Nephron progenitor cell (in vitro differentiated cells): ENCODE measurements around the gene RNF41.
A peak's percentile ranks its signal among the peaks of the same experiment; 100 is the strongest.

Source experiments
- DNase-seq: peaks from one replicate; pipeline ENCODE4 v3.0.0; 2021
- H3K27ac Mint-ChIP-seq: 2 replicates; pipeline ENCODE4 v1.8.0; 2021; ENCODE audit warnings: mild to moderate bottlenecking, moderate library complexity, mixed read lengths
- H3K27me3 Mint-ChIP-seq: 2 replicates; pipeline ENCODE4 v1.8.0; 2021; ENCODE audit warnings: mild to moderate bottlenecking, low read depth, mixed read lengths; ENCODE audit not compliant: poor library complexity
- H3K36me3 Mint-ChIP-seq: 2 replicates; pipeline ENCODE4 v1.8.0; 2021; ENCODE audit warnings: low read depth, mixed read lengths
- H3K4me1 Mint-ChIP-seq: 2 replicates; pipeline ENCODE4 v1.8.0; 2021; ENCODE audit warnings: mixed read lengths
- H3K4me3 Mint-ChIP-seq: 2 replicates; pipeline ENCODE4 v1.8.0; 2021; ENCODE audit warnings: mild to moderate bottlenecking, moderate library complexity, mixed read lengths
- H3K9me3 Mint-ChIP-seq: 2 replicates; pipeline ENCODE4 v1.8.0; 2021; ENCODE audit warnings: mild to moderate bottlenecking, moderate library complexity, mixed read lengths
- TF ChIP-seq, protein P1 (sequence below): fragments of 200-600 bp; sonication (generic); IDR thresholded peaks from 2 replicates; pipeline ENCODE4 v1.5.0; 2021; ENCODE audit warnings: antibody characterized with exemption

Gene RNF41

DNA sequence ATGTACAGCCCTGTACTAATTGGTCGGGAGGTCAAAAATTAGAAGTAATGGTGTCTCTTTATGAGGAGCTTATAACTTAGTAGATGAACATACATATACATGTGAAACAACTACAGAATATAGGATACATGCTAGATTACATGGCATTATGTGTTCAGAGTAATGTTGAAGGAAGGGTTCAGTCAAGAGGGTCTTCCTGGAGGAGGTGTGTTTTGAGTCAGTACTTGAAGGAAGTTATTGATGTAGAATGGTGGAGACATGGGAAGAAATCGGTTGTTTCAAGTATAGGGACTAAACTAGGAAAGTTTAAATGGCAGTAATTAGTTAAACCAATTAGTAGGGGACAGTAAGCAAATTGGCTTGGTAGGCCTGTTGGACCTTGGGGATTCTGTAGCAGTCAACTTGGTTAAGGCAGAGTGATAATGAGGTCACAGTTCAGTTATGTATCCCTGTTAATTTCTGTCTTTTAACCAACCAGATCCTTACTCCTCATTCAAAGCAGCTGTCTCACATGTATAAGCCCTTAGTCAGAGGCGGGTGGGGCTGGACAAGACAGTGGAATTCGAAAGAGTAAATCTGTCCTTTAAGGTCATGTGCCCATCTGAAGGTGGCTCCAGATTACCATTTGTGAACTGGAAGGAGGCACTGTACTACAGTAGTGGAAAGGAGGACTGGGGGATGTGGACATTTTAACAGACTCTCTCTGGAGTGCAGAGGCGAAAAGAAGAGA, 39.9 kb upstream of the RNF41 start:
- TF ChIP-seq, protein P1, sequence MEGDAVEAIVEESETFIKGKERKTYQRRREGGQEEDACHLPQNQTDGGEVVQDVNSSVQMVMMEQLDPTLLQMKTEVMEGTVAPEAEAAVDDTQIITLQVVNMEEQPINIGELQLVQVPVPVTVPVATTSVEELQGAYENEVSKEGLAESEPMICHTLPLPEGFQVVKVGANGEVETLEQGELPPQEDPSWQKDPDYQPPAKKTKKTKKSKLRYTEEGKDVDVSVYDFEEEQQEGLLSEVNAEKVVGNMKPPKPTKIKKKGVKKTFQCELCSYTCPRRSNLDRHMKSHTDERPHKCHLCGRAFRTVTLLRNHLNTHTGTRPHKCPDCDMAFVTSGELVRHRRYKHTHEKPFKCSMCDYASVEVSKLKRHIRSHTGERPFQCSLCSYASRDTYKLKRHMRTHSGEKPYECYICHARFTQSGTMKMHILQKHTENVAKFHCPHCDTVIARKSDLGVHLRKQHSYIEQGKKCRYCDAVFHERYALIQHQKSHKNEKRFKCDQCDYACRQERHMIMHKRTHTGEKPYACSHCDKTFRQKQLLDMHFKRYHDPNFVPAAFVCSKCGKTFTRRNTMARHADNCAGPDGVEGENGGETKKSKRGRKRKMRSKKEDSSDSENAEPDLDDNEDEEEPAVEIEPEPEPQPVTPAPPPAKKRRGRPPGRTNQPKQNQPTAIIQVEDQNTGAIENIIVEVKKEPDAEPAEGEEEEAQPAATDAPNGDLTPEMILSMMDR, result no peak
- Mint-ChIP-seq H3K4me3 (no peak overlapping the region), H3K27ac (no peak overlapping the region), H3K27me3 (peaks cover 8% of the 10 kb centered on the region), H3K4me1 (peaks cover 36% of the 10 kb centered on the region), H3K9me3 (no peaks in the 10 kb centered on the region), H3K36me3 (no peaks in the 10 kb centered on the region)
- no peak for DNase-seq

DNA sequence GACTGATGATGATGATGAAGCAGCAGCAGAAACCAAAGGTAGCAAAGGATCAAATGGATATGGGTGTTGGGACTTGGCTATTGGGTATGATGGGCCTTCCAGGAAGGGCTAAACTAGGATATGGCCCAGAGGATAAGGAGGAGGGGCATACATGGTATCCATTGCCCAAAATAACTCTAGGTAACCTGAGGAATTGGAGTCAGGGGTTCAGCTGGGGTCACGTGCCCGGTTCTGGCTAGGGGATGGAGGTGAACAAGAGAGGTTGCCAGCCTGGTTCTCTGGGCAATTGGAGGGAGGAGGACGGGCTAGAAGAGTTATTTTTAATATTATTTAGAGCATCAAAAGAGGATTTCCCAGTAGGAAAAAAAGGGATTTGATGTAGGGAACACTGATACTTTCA, 39.2 kb upstream of the RNF41 start:
- H3K4me1 Mint-ChIP-seq, result peaks cover 38% of the 10 kb centered on the region
- peaks cover 5% of the 10 kb centered on the region for H3K36me3 Mint-ChIP-seq
- H3K27ac Mint-ChIP-seq, result peak overlapping the region; percentile 76
- H3K9me3 Mint-ChIP-seq, result no peaks in the 10 kb centered on the region
- peaks cover 5% of the 10 kb centered on the region for H3K27me3 Mint-ChIP-seq
- no peak for DNase-seq
- TF ChIP-seq, protein P1, result no peak
- H3K4me3 Mint-ChIP-seq, result no peak overlapping the region

DNA sequence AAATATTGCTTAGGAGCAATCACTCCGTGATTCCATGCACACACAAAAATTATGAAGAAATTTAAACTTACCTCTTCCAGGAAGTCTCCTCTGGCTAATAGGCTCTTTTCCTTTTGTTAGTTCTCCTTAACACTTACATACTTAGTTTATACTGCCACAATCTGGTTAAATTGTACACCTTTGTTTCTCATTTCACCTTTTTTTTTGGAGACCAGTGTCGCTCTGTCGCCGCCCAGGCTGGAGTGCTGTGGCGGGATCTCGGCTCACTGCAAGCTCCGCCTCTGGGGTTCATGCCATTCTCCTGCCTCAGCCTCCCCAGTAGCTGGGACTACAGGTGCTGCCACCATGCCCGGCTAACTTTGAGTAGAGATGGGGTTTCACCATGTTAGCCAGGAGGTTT, 38.7 kb upstream of the RNF41 start:
- H3K27ac Mint-ChIP-seq, result no peak overlapping the region

DNA sequence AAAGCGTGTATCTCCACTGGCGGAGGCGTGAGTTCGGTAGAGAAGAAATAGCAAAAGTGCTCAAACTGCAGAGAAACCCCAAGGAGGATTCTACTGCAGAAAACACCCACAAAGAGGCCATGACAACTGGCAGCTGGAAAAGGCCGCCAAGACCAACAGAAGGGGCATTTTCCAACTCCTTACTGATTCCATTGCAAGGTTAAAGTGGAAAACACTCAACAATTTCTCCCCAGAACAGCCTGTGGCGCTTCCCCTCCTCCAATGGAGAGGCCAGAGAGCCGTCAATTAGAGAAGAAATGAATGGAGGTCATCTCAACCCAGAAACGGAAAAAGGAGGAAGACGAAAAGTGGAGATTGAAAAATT, 37.1 kb upstream of the RNF41 start:
- Mint-ChIP-seq H3K36me3 (peaks cover 20% of the 10 kb centered on the region), H3K9me3 (no peaks in the 10 kb centered on the region), H3K4me1 (peaks cover 34% of the 10 kb centered on the region), H3K27ac (peak overlapping the region; percentile 59), H3K4me3 (peak overlapping the region; percentile 90), H3K27me3 (peaks cover 5% of the 10 kb centered on the region)
- TF ChIP-seq, protein P1, result no peak
- no peak for DNase-seq

More for the DNA sequence above, 38.7 kb upstream of the RNF41 start:
- TF ChIP-seq, protein P1, result no peak
- Mint-ChIP-seq H3K4me1 (peaks cover 35% of the 10 kb centered on the region), H3K9me3 (no peaks in the 10 kb centered on the region), H3K27me3 (peaks cover 5% of the 10 kb centered on the region), H3K4me3 (peak overlapping the region; percentile 51), H3K36me3 (peaks cover 7% of the 10 kb centered on the region)
- DNase-seq, result no peak

DNA sequence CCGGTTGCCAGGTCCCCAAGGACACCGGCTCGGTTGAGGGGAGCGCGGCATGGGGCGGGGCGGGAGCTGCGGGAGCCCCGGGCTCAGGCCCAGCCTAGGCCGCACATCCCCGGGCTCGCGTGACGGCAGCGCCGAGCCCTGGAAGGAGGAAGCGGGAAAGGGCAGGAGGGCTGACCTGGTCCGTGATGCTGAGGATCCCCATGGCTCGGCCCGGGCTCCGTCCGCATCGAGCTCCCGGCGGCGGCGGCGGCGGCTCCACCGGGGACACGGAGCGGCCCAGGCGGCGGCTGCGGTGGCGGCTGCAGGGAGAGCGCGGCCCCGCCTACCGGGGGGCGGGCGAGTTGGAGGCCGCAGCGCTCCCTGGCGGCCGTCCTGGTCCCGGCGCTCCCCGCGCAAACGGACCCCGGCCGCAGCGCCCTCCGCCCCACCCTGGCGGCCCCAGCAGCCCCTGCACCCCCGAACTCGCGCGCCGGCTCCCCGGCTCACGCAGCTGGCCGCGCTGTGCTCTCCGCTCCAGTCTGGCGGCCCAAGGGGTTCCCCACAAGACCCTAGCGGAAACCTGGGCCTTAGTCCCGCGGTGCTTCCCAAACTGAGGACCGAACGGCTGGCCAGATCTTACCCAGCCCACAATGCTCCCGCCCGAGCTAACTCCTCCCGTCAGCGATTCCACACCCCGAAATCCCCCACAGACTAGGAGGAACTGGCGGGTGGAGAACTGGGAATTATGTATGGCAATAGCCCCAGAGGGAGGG, 36.5 kb upstream of the RNF41 start, which contains the start of gene ANKRD52:
ANKRD52 (minus strand) TSS at position 317 of the 752 bp plus-strand sequence; CDS start at position 202, 115 bp downstream.
- peak within 1 kb of the TSS; percentile 77 for H3K27ac Mint-ChIP-seq
- H3K36me3 Mint-ChIP-seq, result peaks cover 26% of the 10 kb centered on the region
- peaks cover 34% of the 10 kb centered on the region for H3K4me1 Mint-ChIP-seq
- H3K27me3 Mint-ChIP-seq, result peaks cover 5% of the 10 kb centered on the region
- TF ChIP-seq, protein P1, result peak; percentile 38
- peak within 1 kb of the TSS; percentile 93 for H3K4me3 Mint-ChIP-seq
- no peaks in the 10 kb centered on the region for H3K9me3 Mint-ChIP-seq
- DNase-seq, result peak; percentile 89
